ENCODE results near the gene IFITM2. TPM values are rescaled to one million over a fixed set of nuclear protein-coding genes. Genes with fewer than 3 reads are reported as not detected.

IFITM2 gene
- polyA plus RNA-seq, 1 of the 3 experiments (the other 2 are of a cell fraction): 518 TPM

GRCh38 chr11:276219-276618, 31.4 kb upstream of the IFITM2 start:
- Histone ChIP-seq H3K4me3 (ENCODE audit: low read depth in 2 of 2, low read length in 1 of 2) (no peak overlapping the region), H3K27ac (ENCODE audit: low read depth in 2 of 2, low read length in 1 of 2) (no peak overlapping the region), H3K4me2 (no peak overlapping the region), H3K9ac (no peak overlapping the region), H3K36me3 (replicated peaks in 1 of 2; ENCODE audit: control insufficient read depth in 1 of 2, insufficient read depth in 2 of 2, low read length in 1 of 2) (no peaks in the 10 kb centered on the region), H3K27me3 (ENCODE audit: insufficient read depth) (peaks cover 48% of the 10 kb centered on the region), H4K20me1 (ENCODE audit: insufficient read depth) (no peaks in the 10 kb centered on the region), H3K9me3 (peaks cover 4% of the 10 kb centered on the region), H2AFZ (ENCODE audit: low read depth) (no peak overlapping the region), H3K4me1 (ENCODE audit: control insufficient read depth in 1 of 2, insufficient read depth in 2 of 2, low read depth in 1 of 2, low read length in 1 of 2) (no peaks in the 10 kb centered on the region), H3K9me2 (no peaks in the 10 kb centered on the region), H3K79me2 (ENCODE audit: insufficient read depth) (no peaks in the 10 kb centered on the region), H3F3A (replicated peaks; ENCODE audit: insufficient read depth) (no peaks in the 10 kb centered on the region)
- POLR2A ChIA-PET: no interaction called here
- CTCF ChIA-PET: no interaction called here
- TF ChIP-seq EP300 (IDR thresholded peaks at IDR 0.05; ENCODE audit: borderline replicate concordance in 1 of 2, low read depth in 1 of 2, low read length in 1 of 2) (no peak), FOXM1 (IDR thresholded peaks at IDR 0.05; ENCODE audit: low read depth) (no peak), ELF1 (IDR thresholded peaks at IDR 0.05) (no peak), ZBTB33 (IDR thresholded peaks at IDR 0.05; ENCODE audit: borderline replicate concordance, low read depth) (no peak), FOXJ3 (CRISPR knock-in tag; IDR thresholded peaks at IDR 0.05) (no peak), CHD2 (IDR thresholded peaks at IDR 0.05; ENCODE audit: low read length, partially characterized antibody) (no peak), SMC3 (IDR thresholded peaks at IDR 0.05; ENCODE audit: low read depth, low read length) (no peak), NFIC (IDR thresholded peaks at IDR 0.05; ENCODE audit: borderline replicate concordance) (no peak), GABPA (IDR thresholded peaks at IDR 0.05; ENCODE audit: low read depth) (no peak), MEF2A (IDR thresholded peaks at IDR 0.05; ENCODE audit: borderline replicate concordance, low read depth) (no peak), USF2 (IDR thresholded peaks at IDR 0.05; ENCODE audit: borderline replicate concordance, low read depth, low read length) (no peak), PBX3 (IDR thresholded peaks at IDR 0.05) (no peak)
- no peak for DNase-seq

- ChIA-PET CTCF (interaction anchor here (0.8 to 4.1 kb wide), 4 partner anchors 27 to 112 kb away, joined by 3 to 16 read pairs (median 4); no protein-coding TSS in a partner anchor), POLR2A (no interaction called here)
- Histone ChIP-seq H3F3A (replicated peaks; ENCODE audit: insufficient read depth) (no peaks in the 10 kb centered on the region), H3K36me3 (replicated peaks in 1 of 2; ENCODE audit: control insufficient read depth in 1 of 2, insufficient read depth in 2 of 2, low read length in 1 of 2) (no peaks in the 10 kb centered on the region), H3K4me3 (ENCODE audit: low read depth in 2 of 2, low read length in 1 of 2) (no peak within 1 kb of the TSS), H3K27ac (ENCODE audit: low read depth in 2 of 2, low read length in 1 of 2) (no peak within 1 kb of the TSS), H3K4me2 (no peak within 1 kb of the TSS), H2AFZ (ENCODE audit: low read depth) (no peak within 1 kb of the TSS), H3K79me2 (ENCODE audit: insufficient read depth) (no peaks in the 10 kb centered on the region), H4K20me1 (ENCODE audit: insufficient read depth) (no peaks in the 10 kb centered on the region), H3K9me3 (peaks cover 4% of the 10 kb centered on the region), H3K9me2 (no peaks in the 10 kb centered on the region), H3K9ac (no peak within 1 kb of the TSS), H3K4me1 (ENCODE audit: control insufficient read depth in 1 of 2, insufficient read depth in 2 of 2, low read depth in 1 of 2, low read length in 1 of 2) (no peaks in the 10 kb centered on the region), H3K27me3 (ENCODE audit: insufficient read depth) (peaks cover 57% of the 10 kb centered on the region)
- WGBS (ENCODE audit: low lambda C conversion rate): 31% methylated on average over 13 of the region's 21 CpGs
- peak; percentile 36 for DNase-seq
- TF ChIP-seq MXI1 (IDR thresholded peaks at IDR 0.05; ENCODE audit: low read depth, low read length): no peak
- no peak for TF ChIP-seq FOXJ3 (CRISPR knock-in tag; IDR thresholded peaks at IDR 0.05)
- TF ChIP-seq SIN3A (IDR thresholded peaks at IDR 0.05; ENCODE audit: borderline replicate concordance, low read depth, low read length): no peak
- no peak for TF ChIP-seq CTCF (IDR thresholded peaks at IDR 0.05)
- TF ChIP-seq JUND (IDR thresholded peaks at IDR 0.05): no peak
- TF ChIP-seq NRF1 (IDR thresholded peaks at IDR 0.05; ENCODE audit: low read depth, low read length): no peak
- TF ChIP-seq CHD2 (IDR thresholded peaks at IDR 0.05; ENCODE audit: low read length, partially characterized antibody): no peak
- no peak for TF ChIP-seq TEAD4 (IDR thresholded peaks at IDR 0.05; ENCODE audit: borderline replicate concordance, insufficient read depth)
- no peak for TF ChIP-seq GABPA (IDR thresholded peaks at IDR 0.05; ENCODE audit: low read depth)
- no peak for TF ChIP-seq USF2 (IDR thresholded peaks at IDR 0.05; ENCODE audit: borderline replicate concordance, low read depth, low read length)
These were observed 29.3 kb upstream of the IFITM2 start, which contains the start of gene NLRP6 for GRCh38 chr11:278001-278951. Gene NLRP6, plus strand, starts transcription at chr11:278407. Its CDS starts 163 bp downstream, at chr11:278570.
